ENCODE results near the gene ZFYVE28. TPM values are rescaled to one million over a fixed set of nuclear protein-coding genes. Genes with fewer than 3 reads are reported as not detected.

Gene ZFYVE28
- total RNA-seq, 3 donors from 2014 or later: 12.3 to 14.1 (median 13.9) TPM

- H3K4me1 ChIP-seq: no peaks in the 10 kb centered on the region
- no peak overlapping the region for H3K4me3 ChIP-seq
- no peaks in the 10 kb centered on the region for H3K27me3 ChIP-seq
- H3K36me3 ChIP-seq: no peaks in the 10 kb centered on the region
- peaks cover 9% of the 10 kb centered on the region in 2 donors for H3K9me3 ChIP-seq
- H3K27ac ChIP-seq: no peak overlapping the region
- intact Hi-C loops (cut with DNase I; ENCODE audit: low total_unique reads): no loop called here
- DNase-seq (ENCODE audit: low spot score in 2 of 2): peak in 1 of 2 donors; percentile 10
- TF ChIP-seq POLR2AphosphoS5 (IDR thresholded peaks at IDR 0.05) (no peak), POLR2A (IDR thresholded peaks at IDR 0.05) (no peak), CTCF (IDR thresholded peaks at IDR 0.05) (no peak)
These were observed 113.4 kb downstream of the ZFYVE28 start for GRCh38 chr4:2304877-2305561.

GRCh38 chr4:2304321-2304876, 114.0 kb downstream of the ZFYVE28 start:
- no peak for TF ChIP-seq POLR2AphosphoS5 (IDR thresholded peaks at IDR 0.05)
- no peak for TF ChIP-seq POLR2A (IDR thresholded peaks at IDR 0.05)
- TF ChIP-seq CTCF (IDR thresholded peaks at IDR 0.05): no peak
- Histone ChIP-seq H3K4me3 (no peak overlapping the region), H3K4me1 (no peaks in the 10 kb centered on the region), H3K36me3 (no peaks in the 10 kb centered on the region), H3K27me3 (no peaks in the 10 kb centered on the region), H3K27ac (no peak overlapping the region), H3K9me3 (peaks cover 9% of the 10 kb centered on the region in 2 donors)
- peak in 1 of 2 donors; percentile 1 for DNase-seq (ENCODE audit: low spot score in 2 of 2)
- intact Hi-C loops (cut with DNase I; ENCODE audit: low total_unique reads): no loop called here

- no peaks in the 10 kb centered on the region for H3K4me1 ChIP-seq
- peaks cover 9% of the 10 kb centered on the region in 2 donors for H3K9me3 ChIP-seq
- no peaks in the 10 kb centered on the region for H3K27me3 ChIP-seq
- peak in 1 of 2 donors; percentile 7 for DNase-seq (ENCODE audit: low spot score in 2 of 2)
- intact Hi-C loops (cut with DNase I; ENCODE audit: low total_unique reads): no loop called here
- no peaks in the 10 kb centered on the region for H3K36me3 ChIP-seq
- H3K27ac ChIP-seq: no peak overlapping the region
- TF ChIP-seq POLR2A (IDR thresholded peaks at IDR 0.05): no peak
- no peak for TF ChIP-seq CTCF (IDR thresholded peaks at IDR 0.05)
- TF ChIP-seq POLR2AphosphoS5 (IDR thresholded peaks at IDR 0.05): no peak
- no peak overlapping the region for H3K4me3 ChIP-seq
These were observed 114.6 kb downstream of the ZFYVE28 start for GRCh38 chr4:2303686-2304320.

- TF ChIP-seq POLR2A (IDR thresholded peaks at IDR 0.05): no peak
- no peak for TF ChIP-seq CTCF (IDR thresholded peaks at IDR 0.05)
- H3K4me3 ChIP-seq: no peak overlapping the region
- intact Hi-C loops (cut with DNase I; ENCODE audit: low total_unique reads): no loop called here
- H3K27ac ChIP-seq: no peak overlapping the region
- no peaks in the 10 kb centered on the region for H3K27me3 ChIP-seq
- no peaks in the 10 kb centered on the region for H3K36me3 ChIP-seq
- DNase-seq (ENCODE audit: low spot score in 2 of 2): peak in 1 of 2 donors; percentile 10
- H3K4me1 ChIP-seq: no peaks in the 10 kb centered on the region
- peaks cover 9% of the 10 kb centered on the region in 2 donors for H3K9me3 ChIP-seq
These were observed 115.2 kb downstream of the ZFYVE28 start for GRCh38 chr4:2303121-2303685.
